ENCODE data around the gene GALNT10.
A peak's percentile ranks its signal among the peaks of the same experiment; 100 is the strongest.

GALNT10 gene, protein sequence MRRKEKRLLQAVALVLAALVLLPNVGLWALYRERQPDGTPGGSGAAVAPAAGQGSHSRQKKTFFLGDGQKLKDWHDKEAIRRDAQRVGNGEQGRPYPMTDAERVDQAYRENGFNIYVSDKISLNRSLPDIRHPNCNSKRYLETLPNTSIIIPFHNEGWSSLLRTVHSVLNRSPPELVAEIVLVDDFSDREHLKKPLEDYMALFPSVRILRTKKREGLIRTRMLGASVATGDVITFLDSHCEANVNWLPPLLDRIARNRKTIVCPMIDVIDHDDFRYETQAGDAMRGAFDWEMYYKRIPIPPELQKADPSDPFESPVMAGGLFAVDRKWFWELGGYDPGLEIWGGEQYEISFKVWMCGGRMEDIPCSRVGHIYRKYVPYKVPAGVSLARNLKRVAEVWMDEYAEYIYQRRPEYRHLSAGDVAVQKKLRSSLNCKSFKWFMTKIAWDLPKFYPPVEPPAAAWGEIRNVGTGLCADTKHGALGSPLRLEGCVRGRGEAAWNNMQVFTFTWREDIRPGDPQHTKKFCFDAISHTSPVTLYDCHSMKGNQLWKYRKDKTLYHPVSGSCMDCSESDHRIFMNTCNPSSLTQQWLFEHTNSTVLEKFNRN

DNA sequence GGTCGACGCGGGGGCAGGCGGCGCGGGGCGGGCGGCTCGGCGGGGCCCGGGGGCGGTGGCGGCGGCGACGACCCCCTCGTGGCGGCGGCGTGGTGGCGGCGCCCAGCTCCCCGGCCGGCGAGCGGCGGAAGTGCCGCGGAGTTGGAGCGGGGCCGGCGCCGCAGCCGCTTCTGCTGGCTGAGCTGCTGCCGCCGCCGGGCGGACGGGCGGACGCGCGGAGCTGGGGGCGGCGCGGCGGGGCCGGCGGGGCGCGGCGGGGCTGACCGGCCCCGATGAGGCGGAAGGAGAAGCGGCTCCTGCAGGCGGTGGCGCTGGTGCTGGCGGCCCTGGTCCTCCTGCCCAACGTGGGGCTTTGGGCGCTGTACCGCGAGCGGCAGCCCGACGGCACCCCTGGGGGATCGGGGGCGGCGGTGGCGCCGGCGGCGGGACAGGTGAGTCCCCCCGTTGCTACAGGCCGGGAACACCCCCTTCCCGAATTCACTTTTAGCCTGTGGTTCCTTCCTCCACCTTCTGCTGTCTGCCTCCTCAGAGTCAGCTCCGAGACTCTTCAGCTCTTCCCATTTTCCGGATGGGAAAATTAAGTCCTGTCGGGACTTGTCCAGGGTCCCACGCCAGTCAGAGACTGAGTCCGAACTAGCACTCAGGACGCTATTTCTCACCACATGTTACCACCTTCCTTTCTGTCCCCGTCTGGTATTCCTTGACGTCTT is at the start of gene GALNT10:
TSS of gene GALNT10 (plus strand) at position 139 of the 710 bp plus-strand sequence. CDS start at position 273, 134 bp downstream.
- no peaks in the 10 kb centered on the region for H3K36me3 ChIP-seq (ENCODE audit: control insufficient read depth, low read length)
- H3K4me1 ChIP-seq (ENCODE audit: control insufficient read depth, low read length), result peaks cover 21% of the 10 kb centered on the region

GRCh38 chr5:154141745-154142221 is 48.8 kb upstream of the GALNT10 start:
- H4K20me1 ChIP-seq (ENCODE audit: control insufficient read depth, insufficient read depth, low read depth, low read length), result no peaks in the 10 kb centered on the region
- no peaks in the 10 kb centered on the region for H3K9me3 ChIP-seq (ENCODE audit: control insufficient read depth, insufficient read depth, low read length)
- H3K4me1 ChIP-seq (ENCODE audit: control insufficient read depth, low read length), result no peaks in the 10 kb centered on the region

More for the DNA sequence above, at the start of gene GALNT10:
- Histone ChIP-seq H3F3A (ENCODE audit: control insufficient read depth, insufficient read depth) (peaks cover 7% of the 10 kb centered on the region), H3K9me3 (ENCODE audit: control insufficient read depth, insufficient read depth, low read length) (no peaks in the 10 kb centered on the region), H3K9me2 (replicated peaks; ENCODE audit: control insufficient read depth, low read length) (no peaks in the 10 kb centered on the region), H3K27ac (ENCODE audit: low read depth, low read length) (no peak within 1 kb of the TSS), H4K20me1 (ENCODE audit: control insufficient read depth, insufficient read depth, low read depth, low read length) (no peaks in the 10 kb centered on the region), H3K27me3 (ENCODE audit: control insufficient read depth, low read length) (peaks cover 32% of the 10 kb centered on the region), H3K4me3 (ENCODE audit: low read length) (peak within 1 kb of the TSS; percentile 89), H3K4me2 (ENCODE audit: low read length) (peak within 1 kb of the TSS; percentile 94), H3K79me2 (ENCODE audit: control insufficient read depth, low read length) (no peaks in the 10 kb centered on the region)
- TF ChIP-seq EZH2phosphoT487 (IDR thresholded peaks at IDR 0.05; ENCODE audit: borderline replicate concordance, low read length) (no peak), CTCF (IDR thresholded peaks at IDR 0.05; ENCODE audit: low read depth, low read length, poor library complexity, severe bottlenecking) (no peak)

DNA sequence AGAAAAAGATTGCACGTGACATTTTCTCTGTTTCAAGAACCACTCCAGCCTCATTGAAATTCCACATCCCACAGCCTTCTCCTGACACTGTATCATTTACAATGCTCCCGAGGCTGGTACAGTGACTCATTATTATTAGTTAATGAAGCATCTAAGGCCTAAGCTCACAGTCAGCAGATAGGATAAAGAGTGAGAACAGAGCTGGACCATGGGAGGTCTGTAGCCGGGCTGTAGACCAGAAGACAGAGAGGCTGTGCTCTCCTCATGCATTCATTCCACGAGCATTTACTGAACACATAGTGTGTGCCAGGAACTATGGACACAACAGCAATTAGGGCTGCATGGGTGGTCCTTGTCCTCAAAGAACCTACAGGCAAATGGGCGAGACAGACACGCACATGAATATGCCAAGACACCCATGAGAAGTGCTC is 47.3 kb upstream of the GALNT10 start:
- no peaks in the 10 kb centered on the region for H4K20me1 ChIP-seq (ENCODE audit: control insufficient read depth, insufficient read depth, low read depth, low read length)

More at GRCh38 chr5:154141745-154142221, 48.8 kb upstream of the GALNT10 start:
- Histone ChIP-seq H3K9me2 (replicated peaks; ENCODE audit: control insufficient read depth, low read length) (no peaks in the 10 kb centered on the region), H3K36me3 (ENCODE audit: control insufficient read depth, low read length) (no peaks in the 10 kb centered on the region), H3K27ac (ENCODE audit: low read depth, low read length) (no peak overlapping the region), H3K4me2 (ENCODE audit: low read length) (no peak overlapping the region), H3K27me3 (ENCODE audit: control insufficient read depth, low read length) (0 out of 2 replicates have a peak, but pooled peaks cover 2% of the 10 kb centered on the region), H3K4me3 (ENCODE audit: low read length) (no peak overlapping the region), H3K79me2 (ENCODE audit: control insufficient read depth, low read length) (no peaks in the 10 kb centered on the region), H3F3A (ENCODE audit: control insufficient read depth, insufficient read depth) (no peaks in the 10 kb centered on the region)
- TF ChIP-seq EZH2phosphoT487 (IDR thresholded peaks at IDR 0.05; ENCODE audit: borderline replicate concordance, low read length) (no peak), CTCF (IDR thresholded peaks at IDR 0.05; ENCODE audit: low read depth, low read length, poor library complexity, severe bottlenecking) (no peak)

More for the DNA sequence above, 47.3 kb upstream of the GALNT10 start:
- Histone ChIP-seq H3K4me3 (ENCODE audit: low read length) (no peak overlapping the region), H3K9me2 (replicated peaks; ENCODE audit: control insufficient read depth, low read length) (no peaks in the 10 kb centered on the region), H3F3A (ENCODE audit: control insufficient read depth, insufficient read depth) (no peaks in the 10 kb centered on the region), H3K4me2 (ENCODE audit: low read length) (no peak overlapping the region), H3K9me3 (ENCODE audit: control insufficient read depth, insufficient read depth, low read length) (no peaks in the 10 kb centered on the region), H3K27ac (ENCODE audit: low read depth, low read length) (no peak overlapping the region), H3K79me2 (ENCODE audit: control insufficient read depth, low read length) (no peaks in the 10 kb centered on the region), H3K4me1 (ENCODE audit: control insufficient read depth, low read length) (no peaks in the 10 kb centered on the region), H3K36me3 (ENCODE audit: control insufficient read depth, low read length) (no peaks in the 10 kb centered on the region), H3K27me3 (ENCODE audit: control insufficient read depth, low read length) (0 out of 2 replicates have a peak, but pooled peaks cover 2% of the 10 kb centered on the region)
- no peak for TF ChIP-seq CTCF (IDR thresholded peaks at IDR 0.05; ENCODE audit: low read depth, low read length, poor library complexity, severe bottlenecking)
- no peak for TF ChIP-seq EZH2phosphoT487 (IDR thresholded peaks at IDR 0.05; ENCODE audit: borderline replicate concordance, low read length)
